Urinary bladder (tissue), 4 donors: ENCODE data around the gene SIL1. TPM values are rescaled to one million over a fixed set of nuclear protein-coding genes. Genes with fewer than 3 reads are reported as not detected.
"Not testable (repeated sequence)": the region's sequence is repeated elsewhere in the genome, so short reads cannot be mapped to it uniquely, and the experiment has no call there.

Experiments used
- DNase-seq: peaks from one replicate; pipeline ENCODE4 v3.0.0-alpha.2; 2015; ENCODE audit errors: extremely low spot score
- H3K27ac ChIP-seq: one replicate; pipeline ENCODE4 v1.5.1; 2013; ENCODE audit warnings: low read depth, mild to moderate bottlenecking, moderate library complexity
- H3K36me3 ChIP-seq: one replicate; pipeline ENCODE4 v1.6.1; 2013; ENCODE audit warnings: mild to moderate bottlenecking, moderate library complexity; ENCODE audit not compliant: insufficient read depth
- H3K4me1 ChIP-seq: one replicate; pipeline ENCODE4 v1.6.1; 2013; ENCODE audit warnings: mild to moderate bottlenecking, moderate library complexity; ENCODE audit not compliant: insufficient read depth
- H3K4me3 ChIP-seq: one replicate; pipeline ENCODE4 v1.5.1; 2013; ENCODE audit warnings: low read depth, low read length
- WGBS: extraction: QIAGEN DNeasy Blood & Tissue Kit; methylation state at CpG from one replicate; pipeline ENCODE4 v1.1.7; 2013; 5-methylcytosine and 5-hydroxymethylcytosine counted together
- polyA plus RNA-seq: library from polyadenylated mRNA; stranded (reverse); fragments of 200-250 nt; gene quantifications from one replicate; pipeline ENCODE4 v1.2.3, GENCODE V29; 2013
- total RNA-seq: library from RNA; depleted of rRNA; stranded (reverse); fragments of >200 nt; gene quantifications from one replicate; pipeline ENCODE4 v1.2.3, GENCODE V29; 2014
- donor health status: healthy with polysubstance abuse.
- donor health status: healthy.

The SIL1 gene
- total and polyA plus RNA-seq, 2 donors = 31.5 to 49.8 TPM

GRCh38 chr5:139064613-139065012 is 133.6 kb downstream of the SIL1 start:
- 84% methylated on average over 2 of the region's 2 CpGs for WGBS
- H3K27ac ChIP-seq = no peak overlapping the region
- H3K4me1 ChIP-seq = no peaks in the 10 kb centered on the region
- H3K4me3 ChIP-seq = no peak overlapping the region
- no peaks in the 10 kb centered on the region for H3K36me3 ChIP-seq
- DNase-seq = no peak

- no peak overlapping the region for H3K4me3 ChIP-seq
- no peak overlapping the region for H3K27ac ChIP-seq
- DNase-seq = no peak
- WGBS = 93% methylated on average over 1 of the region's 1 CpG
- no peaks in the 10 kb centered on the region for H3K36me3 ChIP-seq
- H3K4me1 ChIP-seq = no peaks in the 10 kb centered on the region
Measured at GRCh38 chr5:139063664-139064054, 134.5 kb downstream of the SIL1 start.

- Histone ChIP-seq H3K36me3 (no peaks in the 10 kb centered on the region), H3K27ac (no peak overlapping the region), H3K4me1 (no peaks in the 10 kb centered on the region), H3K4me3 (no peak overlapping the region)
- WGBS = 86% methylated on average over 1 of the region's 1 CpG
- no peak for DNase-seq
Measured at GRCh38 chr5:139062910-139063663, 135.1 kb downstream of the SIL1 start.

GRCh38 chr5:139061856-139062255 is 136.3 kb downstream of the SIL1 start:
- WGBS = 57% methylated on average over 4 of the region's 4 CpGs
- no peak for DNase-seq
- no peak overlapping the region for H3K27ac ChIP-seq

GRCh38 chr5:139061274-139061673 is 136.9 kb downstream of the SIL1 start:
- Histone ChIP-seq H3K36me3 (no peaks in the 10 kb centered on the region), H3K27ac (no peak overlapping the region), H3K4me1 (no peaks in the 10 kb centered on the region), H3K4me3 (no peak overlapping the region)
- WGBS = 20% methylated on average over 5 of the region's 5 CpGs
- DNase-seq = no peak

More at GRCh38 chr5:139061856-139062255, 136.3 kb downstream of the SIL1 start:
- H3K36me3 ChIP-seq = no peaks in the 10 kb centered on the region
- no peak overlapping the region for H3K4me3 ChIP-seq
- no peaks in the 10 kb centered on the region for H3K4me1 ChIP-seq

GRCh38 chr5:139058121-139058520 is 140.0 kb downstream of the SIL1 start:
- no peaks in the 10 kb centered on the region for H3K4me1 ChIP-seq
- WGBS = 91% methylated on average over 2 of the region's 2 CpGs
- no peaks in the 10 kb centered on the region for H3K36me3 ChIP-seq
- no peak overlapping the region for H3K4me3 ChIP-seq
- DNase-seq = no peak
- H3K27ac ChIP-seq = no peak overlapping the region

GRCh38 chr5:139057045-139057939 is 140.9 kb downstream of the SIL1 start:
- WGBS = 87% methylated on average over 4 of the region's 7 CpGs
- H3K4me1 ChIP-seq, H3K27ac ChIP-seq, H3K4me3 ChIP-seq, DNase-seq, H3K36me3 ChIP-seq: not testable (repeated sequence)

GRCh38 chr5:139052975-139053374 is 145.2 kb downstream of the SIL1 start:
- no peak for DNase-seq
- Histone ChIP-seq H3K4me1 (no peaks in the 10 kb centered on the region), H3K27ac (no peak overlapping the region), H3K36me3 (no peaks in the 10 kb centered on the region), H3K4me3 (no peak overlapping the region)

GRCh38 chr5:139051392-139051791 is 146.8 kb downstream of the SIL1 start:
- H3K4me1 ChIP-seq = no peaks in the 10 kb centered on the region
- no peak overlapping the region for H3K27ac ChIP-seq
- 66% methylated on average over 3 of the region's 3 CpGs for WGBS
- no peak overlapping the region for H3K4me3 ChIP-seq
- no peak for DNase-seq
- no peaks in the 10 kb centered on the region for H3K36me3 ChIP-seq

GRCh38 chr5:139050432-139050831 is 147.7 kb downstream of the SIL1 start:
- DNase-seq = no peak
- H3K4me3 ChIP-seq = no peak overlapping the region
- no peaks in the 10 kb centered on the region for H3K4me1 ChIP-seq
- no peaks in the 10 kb centered on the region for H3K36me3 ChIP-seq
- H3K27ac ChIP-seq = no peak overlapping the region

- Histone ChIP-seq H3K4me1 (no peaks in the 10 kb centered on the region), H3K36me3 (no peaks in the 10 kb centered on the region), H3K4me3 (no peak overlapping the region), H3K27ac (no peak overlapping the region)
- 60% methylated on average over 1 of the region's 1 CpG for WGBS
- DNase-seq = no peak
Measured at GRCh38 chr5:139049780-139050179, 148.4 kb downstream of the SIL1 start.

- no peak for DNase-seq
- H3K4me1 ChIP-seq = no peaks in the 10 kb centered on the region
- no peaks in the 10 kb centered on the region for H3K36me3 ChIP-seq
Measured at GRCh38 chr5:139046551-139046950, 151.6 kb downstream of the SIL1 start.

GRCh38 chr5:139043157-139043905 is 154.8 kb downstream of the SIL1 start:
- DNase-seq = no peak
- H3K36me3 ChIP-seq = no peaks in the 10 kb centered on the region
- no peak overlapping the region for H3K4me3 ChIP-seq
- 90% methylated on average over 4 of the region's 4 CpGs for WGBS
- H3K4me1 ChIP-seq = no peaks in the 10 kb centered on the region
- no peak overlapping the region for H3K27ac ChIP-seq

More at GRCh38 chr5:139046551-139046950, 151.6 kb downstream of the SIL1 start:
- no peak overlapping the region for H3K27ac ChIP-seq
- H3K4me3 ChIP-seq = no peak overlapping the region
